H1 (cell line): ENCODE results near the gene UBE3A. TPM values are rescaled to one million over a fixed set of nuclear protein-coding genes. Genes with fewer than 3 reads are reported as not detected.

Source experiments
- CBX5 ChIP-seq: fragments of 300-800, 300-1000 bp; sonication (generic); IDR thresholded peaks from 2 replicates; pipeline ENCODE4 v1.7.1; 2016; ENCODE audit warnings: antibody characterized with exemption, low read length, low read depth
- CEBPB ChIP-seq: IDR thresholded peaks from 2 replicates; pipeline ENCODE4 v1.6.1; 2012; ENCODE audit warnings: low read depth, low read length
- CREB1 ChIP-seq: IDR thresholded peaks from 2 replicates; pipeline ENCODE4 v1.6.1; 2012; ENCODE audit warnings: inconsistent platforms
- POLR2A ChIP-seq, 2 experiments: IDR thresholded peaks; 1 replicate in 1 of 2; 2 replicates in 1 of 2; pipeline ENCODE4 v1.6.1; 2011; ENCODE audit warnings: low read depth in 2 of 2, low read length in 2 of 2, mild to moderate bottlenecking in 2 of 2; ENCODE audit errors: control extremely low read depth in 1 of 2
- SAP30 ChIP-seq: fragments of 300-600 bp; sonication (generic); IDR thresholded peaks from 2 replicates; pipeline ENCODE4 v1.7.1; 2012; ENCODE audit warnings: low read length, moderate library complexity, mild to moderate bottlenecking, inconsistent platforms; ENCODE audit not compliant: insufficient read depth, insufficient replicate concordance
- polyA plus RNA-seq, 7 experiments: library from polyadenylated mRNA; depleted of rRNA in 3 of 7; stranded (reverse) in 5 of 7; unstranded in 2 of 7; fragments of >200 nt in 5 of 7; fragments of 200-250 nt in 2 of 7; gene quantifications; 1 replicate in 5 of 7; 2 replicates in 1 of 7; 4 replicates in 1 of 7; pipeline versions ENCODE4 v1.2.1 to v1.2.3, GENCODE V29; 2011 to 2013; ENCODE audit warnings: missing spikeins in 2 of 7, mixed read lengths in 2 of 7
- total RNA-seq: library from RNA; stranded (reverse); fragmentation: NEBNext Ultra II Directional; extraction: Animal tissue kit (Norgen Biotek cat#: 25700); gene quantifications from 2 replicates; pipeline ENCODE4 v1.2.1, GENCODE V29; 2021
- TF ChIP-seq, protein P1 (sequence below), 3 experiments: IDR thresholded peaks; 1 replicate in 2 of 3; 2 replicates in 1 of 3; pipeline versions ENCODE4 v1.5.1 to v1.6.1; 2011; ENCODE audit warnings: low read length in 3 of 3, mild to moderate bottlenecking in 3 of 3, inconsistent platforms in 2 of 3, low read depth in 1 of 3, moderate library complexity in 1 of 3; ENCODE audit not compliant: insufficient read depth in 1 of 3; ENCODE audit errors: control extremely low read depth in 1 of 3

Gene UBE3A
- total and polyA plus RNA-seq, 2 of the 8 experiments (the other 6 are each of a cell fraction or from before 2014, with no cell fraction given), result 13.8 to 110 TPM

DNA sequence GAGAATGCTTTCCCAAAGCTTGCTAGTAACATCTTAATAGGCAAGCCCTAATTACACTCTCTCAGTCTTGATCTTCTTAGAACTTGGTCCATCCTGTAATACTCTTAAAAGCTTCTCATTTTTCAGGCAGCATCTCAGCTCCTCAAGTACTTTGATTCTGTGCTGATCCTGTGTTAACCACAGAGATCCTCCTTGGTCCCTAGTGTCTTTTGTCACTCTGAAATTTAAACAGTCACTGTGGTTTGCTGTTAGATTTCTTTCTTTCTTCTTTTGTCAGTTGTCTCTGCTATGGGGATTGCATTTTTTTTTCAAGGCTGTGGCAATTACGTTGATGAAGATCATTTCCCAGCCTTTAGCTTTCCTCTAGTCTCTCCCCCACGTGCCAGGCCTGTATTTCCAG, 26.0 kb upstream of the UBE3A start (continued):
- TF ChIP-seq, protein P1, sequence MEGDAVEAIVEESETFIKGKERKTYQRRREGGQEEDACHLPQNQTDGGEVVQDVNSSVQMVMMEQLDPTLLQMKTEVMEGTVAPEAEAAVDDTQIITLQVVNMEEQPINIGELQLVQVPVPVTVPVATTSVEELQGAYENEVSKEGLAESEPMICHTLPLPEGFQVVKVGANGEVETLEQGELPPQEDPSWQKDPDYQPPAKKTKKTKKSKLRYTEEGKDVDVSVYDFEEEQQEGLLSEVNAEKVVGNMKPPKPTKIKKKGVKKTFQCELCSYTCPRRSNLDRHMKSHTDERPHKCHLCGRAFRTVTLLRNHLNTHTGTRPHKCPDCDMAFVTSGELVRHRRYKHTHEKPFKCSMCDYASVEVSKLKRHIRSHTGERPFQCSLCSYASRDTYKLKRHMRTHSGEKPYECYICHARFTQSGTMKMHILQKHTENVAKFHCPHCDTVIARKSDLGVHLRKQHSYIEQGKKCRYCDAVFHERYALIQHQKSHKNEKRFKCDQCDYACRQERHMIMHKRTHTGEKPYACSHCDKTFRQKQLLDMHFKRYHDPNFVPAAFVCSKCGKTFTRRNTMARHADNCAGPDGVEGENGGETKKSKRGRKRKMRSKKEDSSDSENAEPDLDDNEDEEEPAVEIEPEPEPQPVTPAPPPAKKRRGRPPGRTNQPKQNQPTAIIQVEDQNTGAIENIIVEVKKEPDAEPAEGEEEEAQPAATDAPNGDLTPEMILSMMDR (IDR thresholded peaks at IDR 0.05; ENCODE audit: control extremely low read depth in 1 of 3, insufficient read depth in 1 of 3, low read depth in 1 of 3, low read length in 3 of 3), result no peak
- TF ChIP-seq POLR2A (IDR thresholded peaks at IDR 0.05; ENCODE audit: control extremely low read depth in 1 of 2, low read depth in 2 of 2, low read length in 2 of 2), result no peak
- TF ChIP-seq CBX5, result no peak
- TF ChIP-seq CREB1, result no peak
- no peak for TF ChIP-seq CEBPB
- no peak for TF ChIP-seq SAP30
